ENCODE measurements around the gene CKS1B.

CKS1B gene

DNA sequence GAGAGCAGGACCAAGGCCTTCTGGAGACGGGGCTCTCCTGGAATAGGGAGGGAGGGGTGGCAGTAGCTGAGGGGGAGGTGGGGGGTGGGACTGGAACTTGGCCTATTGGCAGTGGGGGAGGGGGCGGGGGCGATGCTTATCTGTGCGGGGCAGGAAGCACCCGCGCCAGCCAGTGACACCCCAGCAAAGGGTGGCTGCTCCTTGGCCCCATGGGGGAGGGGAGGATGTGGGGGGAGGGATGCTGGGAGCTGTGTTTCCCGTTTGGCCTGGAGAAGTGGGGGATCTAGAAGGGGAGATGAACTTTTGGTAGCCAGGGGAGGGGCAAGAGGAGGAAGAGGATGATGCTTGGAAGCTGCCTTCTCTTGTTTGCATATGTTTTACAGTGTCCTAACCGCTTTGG lies 39.2 kb downstream of the CKS1B start:
- Histone ChIP-seq H3K56ac (ENCODE audit: low read length) (peak overlapping the region; percentile 62), H4K5ac (ENCODE audit: low read length) (no peak overlapping the region), H3K4ac (ENCODE audit: low read depth, low read length) (no peak overlapping the region), H2BK120ac (ENCODE audit: low read depth, low read length) (no peak overlapping the region), H3K79me1 (ENCODE audit: low read length) (peaks cover 2% of the 10 kb centered on the region), H3K23ac (ENCODE audit: low read length) (no peak overlapping the region), H3K18ac (ENCODE audit: low read length) (no peak overlapping the region), H3K9ac (ENCODE audit: low read length) (no peak overlapping the region), H3K36me3 (ENCODE audit: control insufficient read depth, insufficient read depth, low read length) (no peaks in the 10 kb centered on the region), H3K4me3 (ENCODE audit: low read length) (no peak overlapping the region), H2BK15ac (replicated peaks; ENCODE audit: low read depth) (no peak overlapping the region), H3K4me2 (ENCODE audit: low read length) (no peak overlapping the region), H2BK5ac (ENCODE audit: low read length) (no peak overlapping the region), H3K27me3 (ENCODE audit: insufficient read depth, low read length, poor library complexity) (no peaks in the 10 kb centered on the region), H3K79me2 (ENCODE audit: control insufficient read depth, insufficient read depth, low read length) (no peaks in the 10 kb centered on the region), H4K8ac (ENCODE audit: low read depth, low read length) (no peak overlapping the region), H3K27ac (ENCODE audit: low read depth, low read length) (no peak overlapping the region), H3K4me1 (ENCODE audit: control insufficient read depth, low read depth, low read length) (peaks cover 16% of the 10 kb centered on the region), H2AK5ac (ENCODE audit: low read length) (no peak overlapping the region)
- WGBS (ENCODE audit: extremely low coverage, insufficient coverage, low lambda C conversion rate): no CpG with 5 or more reads among the region's 8 CpGs
- peak; percentile 33 for DNase-seq

DNA sequence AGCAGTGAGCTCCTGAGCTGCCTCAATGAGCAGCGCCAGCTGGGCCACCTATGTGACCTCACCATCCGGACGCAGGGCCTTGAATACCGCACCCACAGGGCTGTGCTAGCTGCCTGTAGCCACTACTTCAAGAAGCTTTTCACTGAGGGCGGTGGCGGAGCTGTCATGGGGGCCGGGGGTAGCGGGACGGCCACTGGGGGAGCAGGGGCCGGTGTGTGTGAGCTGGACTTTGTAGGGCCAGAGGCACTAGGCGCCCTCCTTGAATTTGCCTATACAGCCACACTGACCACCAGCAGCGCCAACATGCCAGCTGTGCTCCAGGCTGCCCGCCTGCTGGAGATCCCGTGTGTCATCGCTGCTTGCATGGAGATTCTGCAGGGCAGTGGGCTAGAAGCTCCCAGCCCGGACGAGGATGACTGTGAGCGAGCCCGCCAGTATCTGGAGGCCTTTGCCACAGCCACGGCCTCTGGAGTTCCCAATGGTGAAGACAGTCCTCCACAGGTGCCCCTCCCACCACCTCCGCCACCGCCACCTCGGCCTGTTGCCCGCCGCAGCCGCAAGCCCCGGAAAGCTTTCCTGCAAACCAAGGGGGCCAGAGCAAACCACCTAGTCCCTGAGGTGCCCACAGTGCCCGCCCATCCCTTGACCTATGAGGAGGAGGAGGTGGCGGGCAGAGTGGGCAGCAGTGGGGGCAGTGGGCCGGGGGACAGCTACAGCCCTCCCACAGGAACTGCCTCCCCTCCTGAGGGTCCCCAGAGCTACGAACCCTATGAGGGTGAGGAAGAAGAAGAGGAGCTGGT lies 40.4 kb downstream of the CKS1B start:
- H4K8ac ChIP-seq (ENCODE audit: low read depth, low read length): no peak overlapping the region
- peaks cover 15% of the 10 kb centered on the region for H3K4me1 ChIP-seq (ENCODE audit: control insufficient read depth, low read depth, low read length)
- no peaks in the 10 kb centered on the region for H3K79me2 ChIP-seq (ENCODE audit: control insufficient read depth, insufficient read depth, low read length)
- no peaks in the 10 kb centered on the region for H3K36me3 ChIP-seq (ENCODE audit: control insufficient read depth, insufficient read depth, low read length)
- H2BK120ac ChIP-seq (ENCODE audit: low read depth, low read length): no peak overlapping the region
- H3K9ac ChIP-seq (ENCODE audit: low read length): no peak overlapping the region
- no peak overlapping the region for H3K56ac ChIP-seq (ENCODE audit: low read length)
- no peak for DNase-seq
- no peak overlapping the region for H3K27ac ChIP-seq (ENCODE audit: low read depth, low read length)
- H4K5ac ChIP-seq (ENCODE audit: low read length): no peak overlapping the region
- H3K23ac ChIP-seq (ENCODE audit: low read length): no peak overlapping the region
- H2BK5ac ChIP-seq (ENCODE audit: low read length): no peak overlapping the region
- peaks cover 2% of the 10 kb centered on the region for H3K79me1 ChIP-seq (ENCODE audit: low read length)
- H3K4me2 ChIP-seq (ENCODE audit: low read length): no peak overlapping the region
- no CpG with 5 or more reads among the region's 31 CpGs for WGBS (ENCODE audit: extremely low coverage, insufficient coverage, low lambda C conversion rate)
- H3K4me3 ChIP-seq (ENCODE audit: low read length): no peak overlapping the region
- no peak overlapping the region for H3K18ac ChIP-seq (ENCODE audit: low read length)
- no peak overlapping the region for H3K4ac ChIP-seq (ENCODE audit: low read depth, low read length)
- no peaks in the 10 kb centered on the region for H3K27me3 ChIP-seq (ENCODE audit: insufficient read depth, low read length, poor library complexity)
- no peak overlapping the region for H2BK15ac ChIP-seq (replicated peaks; ENCODE audit: low read depth)
- no peak overlapping the region for H2AK5ac ChIP-seq (ENCODE audit: low read length)

DNA sequence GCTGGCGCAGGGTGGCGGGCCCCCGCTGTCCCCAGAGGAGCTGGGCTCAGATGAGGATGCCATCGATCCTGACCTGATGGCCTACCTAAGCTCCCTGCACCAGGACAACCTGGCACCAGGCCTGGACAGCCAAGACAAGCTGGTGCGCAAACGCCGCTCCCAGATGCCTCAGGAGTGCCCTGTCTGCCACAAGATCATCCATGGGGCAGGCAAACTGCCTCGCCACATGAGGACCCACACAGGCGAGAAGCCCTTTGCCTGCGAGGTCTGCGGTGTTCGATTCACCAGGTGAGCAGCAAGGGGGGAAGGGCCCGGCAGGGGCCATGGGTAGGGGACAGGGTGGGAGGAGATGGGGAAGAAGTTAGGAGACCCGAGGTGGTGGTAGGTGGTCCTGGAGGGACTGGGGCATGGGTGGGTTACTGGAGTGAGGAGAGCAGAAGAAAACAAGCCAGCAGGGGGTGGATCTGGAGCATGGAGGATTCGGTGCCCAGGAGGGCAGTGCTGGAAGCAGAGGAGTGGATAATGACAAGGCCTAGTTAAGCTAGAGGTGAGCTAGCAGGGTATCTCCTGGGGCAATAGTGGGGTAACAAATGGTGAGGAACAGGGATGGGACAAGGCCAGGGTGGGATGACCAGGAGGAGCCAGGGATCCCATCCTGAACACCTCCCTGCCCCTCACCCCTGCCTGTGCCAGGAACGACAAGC lies 41.2 kb downstream of the CKS1B start:
- Histone ChIP-seq H3K4me1 (ENCODE audit: control insufficient read depth, low read depth, low read length) (peaks cover 15% of the 10 kb centered on the region), H3K56ac (ENCODE audit: low read length) (no peak overlapping the region), H3K18ac (ENCODE audit: low read length) (no peak overlapping the region), H3K4me3 (ENCODE audit: low read length) (no peak overlapping the region), H4K5ac (ENCODE audit: low read length) (no peak overlapping the region), H2AK5ac (ENCODE audit: low read length) (no peak overlapping the region), H3K4ac (ENCODE audit: low read depth, low read length) (no peak overlapping the region), H3K36me3 (ENCODE audit: control insufficient read depth, insufficient read depth, low read length) (no peaks in the 10 kb centered on the region), H4K8ac (ENCODE audit: low read depth, low read length) (no peak overlapping the region), H3K4me2 (ENCODE audit: low read length) (no peak overlapping the region), H3K9ac (ENCODE audit: low read length) (no peak overlapping the region), H3K27me3 (ENCODE audit: insufficient read depth, low read length, poor library complexity) (no peaks in the 10 kb centered on the region), H2BK5ac (ENCODE audit: low read length) (no peak overlapping the region), H2BK15ac (replicated peaks; ENCODE audit: low read depth) (no peak overlapping the region), H3K79me1 (ENCODE audit: low read length) (peaks cover 2% of the 10 kb centered on the region), H3K79me2 (ENCODE audit: control insufficient read depth, insufficient read depth, low read length) (no peaks in the 10 kb centered on the region), H2BK120ac (ENCODE audit: low read depth, low read length) (no peak overlapping the region), H3K23ac (ENCODE audit: low read length) (no peak overlapping the region), H3K27ac (ENCODE audit: low read depth, low read length) (no peak overlapping the region)
- WGBS (ENCODE audit: extremely low coverage, insufficient coverage, low lambda C conversion rate): no CpG with 5 or more reads among the region's 16 CpGs
- DNase-seq: no peak

DNA sequence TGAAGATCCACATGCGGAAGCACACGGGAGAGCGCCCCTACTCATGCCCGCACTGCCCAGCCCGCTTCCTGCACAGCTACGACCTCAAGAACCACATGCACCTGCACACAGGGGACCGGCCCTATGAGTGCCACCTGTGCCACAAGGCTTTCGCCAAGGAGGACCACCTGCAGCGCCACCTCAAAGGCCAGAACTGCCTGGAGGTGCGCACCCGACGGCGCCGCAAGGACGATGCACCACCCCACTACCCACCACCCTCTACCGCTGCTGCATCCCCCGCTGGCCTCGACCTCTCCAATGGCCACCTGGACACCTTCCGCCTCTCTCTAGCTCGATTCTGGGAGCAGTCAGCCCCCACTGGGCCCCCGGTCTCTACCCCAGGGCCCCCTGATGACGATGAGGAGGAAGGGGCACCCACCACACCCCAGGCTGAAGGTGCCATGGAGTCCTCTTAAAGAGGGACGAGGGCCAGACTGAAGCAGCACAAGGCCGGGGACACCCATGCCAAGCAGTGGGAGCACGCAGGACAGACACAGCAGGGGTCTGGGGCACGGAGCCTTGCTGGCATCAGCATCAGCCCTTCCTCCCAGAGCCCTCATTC lies 41.9 kb downstream of the CKS1B start:
- Histone ChIP-seq H3K27me3 (ENCODE audit: insufficient read depth, low read length, poor library complexity) (no peaks in the 10 kb centered on the region), H3K18ac (ENCODE audit: low read length) (peak overlapping the region; percentile 19), H2BK120ac (ENCODE audit: low read depth, low read length) (no peak overlapping the region), H3K27ac (ENCODE audit: low read depth, low read length) (peak overlapping the region; percentile 76), H3K36me3 (ENCODE audit: control insufficient read depth, insufficient read depth, low read length) (no peaks in the 10 kb centered on the region), H2BK15ac (replicated peaks; ENCODE audit: low read depth) (no peak overlapping the region), H4K5ac (ENCODE audit: low read length) (no peak overlapping the region), H4K8ac (ENCODE audit: low read depth, low read length) (no peak overlapping the region), H2BK5ac (ENCODE audit: low read length) (no peak overlapping the region), H3K9ac (ENCODE audit: low read length) (no peak overlapping the region), H3K4me3 (ENCODE audit: low read length) (no peak overlapping the region), H3K4ac (ENCODE audit: low read depth, low read length) (peak overlapping the region; percentile 25), H3K4me2 (ENCODE audit: low read length) (no peak overlapping the region), H3K23ac (ENCODE audit: low read length) (no peak overlapping the region), H3K79me2 (ENCODE audit: control insufficient read depth, insufficient read depth, low read length) (no peaks in the 10 kb centered on the region), H3K79me1 (ENCODE audit: low read length) (peaks cover 2% of the 10 kb centered on the region), H2AK5ac (ENCODE audit: low read length) (no peak overlapping the region), H3K56ac (ENCODE audit: low read length) (peak overlapping the region; percentile 94), H3K4me1 (ENCODE audit: control insufficient read depth, low read depth, low read length) (peaks cover 15% of the 10 kb centered on the region)
- no peak for DNase-seq
- WGBS (ENCODE audit: extremely low coverage, insufficient coverage, low lambda C conversion rate): no CpG with 5 or more reads among the region's 26 CpGs

DNA sequence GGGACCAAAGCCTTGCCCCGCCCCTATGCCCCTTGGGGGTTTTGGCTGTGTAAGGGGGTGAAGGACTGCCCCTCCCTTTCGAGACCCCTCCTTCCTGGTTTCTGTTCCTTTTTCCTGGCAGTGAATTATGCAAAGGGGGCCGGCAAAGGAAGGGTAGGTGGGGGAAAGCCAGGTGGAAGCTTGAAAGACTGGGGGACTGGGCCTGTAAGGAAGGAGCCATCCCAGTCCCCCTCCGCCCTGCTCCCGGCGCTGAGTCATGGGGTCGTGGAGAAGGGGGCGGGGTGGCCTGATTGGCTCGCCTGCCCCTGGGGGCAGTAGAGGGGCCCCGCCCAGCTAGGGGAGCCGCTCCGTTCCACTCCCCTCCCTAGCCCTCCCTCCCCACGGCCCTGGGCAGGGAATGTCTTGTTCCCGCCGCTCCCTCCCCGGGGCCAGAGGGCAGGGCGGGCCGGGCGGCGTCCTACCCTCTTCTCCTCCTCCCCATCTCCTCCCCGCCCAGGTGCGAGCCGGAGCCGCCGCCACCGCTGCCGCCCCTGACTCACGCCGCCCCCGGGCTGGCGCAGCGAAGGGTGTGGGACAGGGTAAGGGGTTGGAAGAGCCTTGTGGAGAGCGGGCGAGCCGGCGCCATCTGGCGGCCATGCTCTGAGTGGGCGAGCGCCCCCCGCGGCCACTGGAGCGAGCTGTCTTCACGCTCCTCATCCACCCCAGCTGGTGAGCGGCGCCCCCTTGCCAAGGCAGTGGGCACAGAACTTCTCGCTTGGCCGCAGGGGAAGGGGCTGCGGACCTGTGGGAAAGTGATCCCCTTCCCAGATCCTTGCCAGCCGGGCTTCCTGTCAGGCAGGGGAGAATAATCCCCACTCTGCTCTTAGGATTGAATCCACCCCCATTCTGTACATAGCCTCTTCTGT lies 42.8 kb downstream of the CKS1B start:
- Histone ChIP-seq H3K27ac (ENCODE audit: low read depth, low read length) (peak overlapping the region; percentile 76), H3K4me3 (ENCODE audit: low read length) (no peak overlapping the region), H3K9ac (ENCODE audit: low read length) (peak overlapping the region; percentile 82), H3K79me2 (ENCODE audit: control insufficient read depth, insufficient read depth, low read length) (no peaks in the 10 kb centered on the region), H2BK15ac (replicated peaks; ENCODE audit: low read depth) (no peak overlapping the region), H2BK5ac (ENCODE audit: low read length) (peak overlapping the region; percentile 93), H3K27me3 (ENCODE audit: insufficient read depth, low read length, poor library complexity) (no peaks in the 10 kb centered on the region), H3K18ac (ENCODE audit: low read length) (peak overlapping the region; percentile 24), H3K79me1 (ENCODE audit: low read length) (no peaks in the 10 kb centered on the region), H2BK120ac (ENCODE audit: low read depth, low read length) (peak overlapping the region; percentile 8), H3K56ac (ENCODE audit: low read length) (peak overlapping the region; percentile 94), H3K4me1 (ENCODE audit: control insufficient read depth, low read depth, low read length) (peaks cover 11% of the 10 kb centered on the region), H3K36me3 (ENCODE audit: control insufficient read depth, insufficient read depth, low read length) (no peaks in the 10 kb centered on the region), H4K5ac (ENCODE audit: low read length) (no peak overlapping the region), H3K4ac (ENCODE audit: low read depth, low read length) (peak overlapping the region; percentile 25), H3K23ac (ENCODE audit: low read length) (peak overlapping the region; percentile 80), H2AK5ac (ENCODE audit: low read length) (peak overlapping the region; percentile 85), H4K8ac (ENCODE audit: low read depth, low read length) (no peak overlapping the region), H3K4me2 (ENCODE audit: low read length) (peak overlapping the region; percentile 52)
- peak; percentile 99 for DNase-seq
- no CpG with 5 or more reads among the region's 49 CpGs for WGBS (ENCODE audit: extremely low coverage, insufficient coverage, low lambda C conversion rate)
